BLaER1 (cell line): ENCODE measurements around the gene UBE3C.
"Not testable (repeated sequence)": the region's sequence is repeated elsewhere in the genome, so short reads cannot be mapped to it uniquely, and the experiment has no call there.

Source experiments
- H3K27ac ChIP-seq: shearing (Covaris generic); formaldehyde crosslinking; 2 replicates; pipeline ENCODE4 v1.8.1; 2022
- H3K27me3 ChIP-seq: shearing (Covaris generic); formaldehyde crosslinking; 2 replicates; pipeline ENCODE4 v1.8.1; 2022
- H3K36me3 ChIP-seq: shearing (Covaris generic); formaldehyde crosslinking; 2 replicates; pipeline ENCODE4 v1.8.1; 2022
- H3K4me1 ChIP-seq: shearing (Covaris generic); formaldehyde crosslinking; 2 replicates; pipeline ENCODE4 v1.8.1; 2022
- H3K4me2 ChIP-seq: shearing (Covaris generic); formaldehyde crosslinking; 2 replicates; pipeline ENCODE4 v1.8.1; 2022
- H3K4me3 ChIP-seq: shearing (Covaris generic); formaldehyde crosslinking; 2 replicates; pipeline ENCODE4 v1.8.1; 2022
- H3K9ac ChIP-seq: shearing (Covaris generic); formaldehyde crosslinking; 2 replicates; pipeline ENCODE4 v1.8.1; 2022
- H3K9me3 ChIP-seq: shearing (Covaris generic); formaldehyde crosslinking; 2 replicates; pipeline ENCODE4 v1.8.1; 2022
- H4K20me1 ChIP-seq: shearing (Covaris generic); formaldehyde crosslinking; 2 replicates; pipeline ENCODE4 v1.8.1; 2022
- Cebpa-rat ChIP-seq: shearing (Covaris generic); IDR thresholded peaks from 2 replicates; pipeline ENCODE4 v1.8.1; 2022

The UBE3C gene

DNA sequence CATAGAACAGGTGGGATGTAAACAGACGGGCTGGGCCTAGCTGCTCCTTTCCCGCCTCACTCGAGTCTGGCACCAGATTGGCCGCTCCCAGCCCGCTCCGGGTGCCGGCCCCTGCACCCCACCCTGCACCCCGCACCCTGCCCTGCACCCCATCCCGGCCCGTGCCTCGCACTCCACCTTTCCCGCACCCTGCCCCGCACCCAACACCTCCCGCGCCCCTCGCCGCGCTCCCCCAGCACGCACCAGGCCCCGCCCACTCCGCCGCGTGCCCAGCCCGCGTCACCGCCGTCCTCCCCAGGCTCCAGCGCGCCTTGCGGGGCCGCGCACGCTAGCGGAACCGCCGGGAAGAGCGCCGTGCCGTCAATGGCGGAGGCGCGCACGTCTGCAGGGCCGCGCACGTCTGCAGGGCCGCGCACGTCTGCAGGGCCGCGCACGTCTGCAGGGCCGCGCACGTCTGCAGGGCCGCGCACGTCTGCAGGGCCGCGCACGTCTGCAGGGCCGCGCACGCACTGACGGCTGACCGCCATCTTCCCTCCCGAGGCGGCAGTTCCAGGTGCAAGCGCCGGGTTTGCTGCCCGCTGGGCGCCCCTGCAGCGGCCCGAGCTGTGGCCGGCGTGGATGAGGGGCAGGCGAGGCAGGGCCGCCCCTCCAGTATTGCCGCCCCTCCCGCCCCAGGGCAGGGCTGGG lies at the start of gene UBE3C:
TSS of gene UBE3C (plus strand) at position 503 of the 687 bp plus-strand sequence. CDS start 347 bp downstream, outside the sequence.
- Histone ChIP-seq H3K27me3 (no peaks in the 10 kb centered on the region), H3K27ac (peak within 1 kb of the TSS; percentile 95), H4K20me1 (peaks cover 44% of the 10 kb centered on the region), H3K9me3 (no peaks in the 10 kb centered on the region), H3K36me3 (peaks cover 34% of the 10 kb centered on the region), H3K4me2 (peak within 1 kb of the TSS; percentile 95), H3K9ac (peak within 1 kb of the TSS; percentile 99), H3K4me3 (peak within 1 kb of the TSS; percentile 98), H3K4me1 (peaks cover 33% of the 10 kb centered on the region)
- TF ChIP-seq Cebpa-rat = no peak

DNA sequence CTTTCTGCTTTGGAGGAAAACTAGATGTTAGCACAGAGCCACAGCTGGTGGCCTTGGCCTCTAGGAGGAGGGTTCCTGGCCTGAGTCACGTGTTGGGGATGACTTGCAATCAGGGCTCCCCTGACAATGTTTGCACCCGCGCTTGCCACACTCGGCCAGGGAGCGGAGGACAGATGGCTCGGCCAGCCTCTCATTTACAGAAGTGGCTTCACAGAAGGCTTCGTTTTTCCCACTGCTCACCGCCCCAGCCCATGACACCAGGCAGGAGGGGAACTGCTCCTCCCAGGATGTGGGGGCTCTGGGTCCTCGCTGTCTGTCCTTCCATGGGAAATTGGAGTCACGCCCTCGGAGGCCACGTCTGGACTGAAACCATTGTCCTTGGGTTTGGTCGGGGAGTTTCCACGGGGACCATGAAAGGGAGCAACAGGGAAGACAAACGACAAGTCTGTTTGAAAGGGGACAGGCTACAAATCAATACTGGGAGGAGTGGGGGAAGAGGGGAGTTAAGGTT lies 49.6 kb upstream of the UBE3C start:
- H3K4me2 ChIP-seq = no peak overlapping the region
- no peaks in the 10 kb centered on the region for H3K36me3 ChIP-seq
- no peak for TF ChIP-seq Cebpa-rat
- H3K27me3 ChIP-seq = no peaks in the 10 kb centered on the region
- peaks cover 45% of the 10 kb centered on the region for H3K9me3 ChIP-seq
- H3K4me3 ChIP-seq = no peak overlapping the region
- H3K9ac ChIP-seq = no peak overlapping the region
- H3K27ac ChIP-seq = no peak overlapping the region
- H4K20me1 ChIP-seq = no peaks in the 10 kb centered on the region
- no peaks in the 10 kb centered on the region for H3K4me1 ChIP-seq

DNA sequence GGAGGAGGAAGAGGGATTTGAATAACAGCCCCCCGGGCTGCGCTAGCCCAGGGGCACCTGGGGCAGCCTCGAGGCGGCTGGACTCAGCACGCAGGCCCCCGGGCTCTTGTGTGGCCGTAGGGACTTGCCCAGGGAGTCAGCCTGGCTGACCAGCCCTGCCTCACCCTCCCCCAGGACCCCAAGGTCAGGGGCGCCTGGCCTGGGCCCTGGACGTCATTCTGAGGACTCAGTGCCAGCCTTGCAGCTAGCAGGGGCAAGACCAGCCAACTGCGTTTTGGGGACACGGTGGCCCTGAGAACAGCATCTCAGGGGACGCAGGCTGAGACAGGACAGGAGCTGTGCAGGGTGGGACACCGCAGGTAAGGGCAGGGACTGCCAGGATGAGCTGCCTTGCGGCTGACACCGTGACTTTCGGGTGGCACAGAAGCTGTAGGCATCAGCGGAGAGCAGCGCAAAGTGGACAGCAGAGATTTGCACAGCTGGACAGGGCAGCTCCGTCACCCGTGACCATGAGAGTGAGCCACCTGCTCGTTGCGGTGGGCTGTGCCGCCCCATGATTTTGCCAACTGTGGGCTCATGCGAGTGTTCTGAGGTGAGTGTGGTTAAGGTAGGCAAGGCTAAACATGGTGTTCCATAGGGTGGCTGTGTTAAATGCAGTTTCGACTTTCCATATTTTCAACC lies 48.1 kb upstream of the UBE3C start:
- Histone ChIP-seq H3K36me3 (no peaks in the 10 kb centered on the region), H3K4me3 (no peak overlapping the region), H3K9me3 (peaks cover 43% of the 10 kb centered on the region), H4K20me1 (no peaks in the 10 kb centered on the region), H3K27ac (no peak overlapping the region), H3K4me2 (no peak overlapping the region), H3K4me1 (no peaks in the 10 kb centered on the region), H3K27me3 (no peaks in the 10 kb centered on the region), H3K9ac (no peak overlapping the region)
- TF ChIP-seq Cebpa-rat = no peak

DNA sequence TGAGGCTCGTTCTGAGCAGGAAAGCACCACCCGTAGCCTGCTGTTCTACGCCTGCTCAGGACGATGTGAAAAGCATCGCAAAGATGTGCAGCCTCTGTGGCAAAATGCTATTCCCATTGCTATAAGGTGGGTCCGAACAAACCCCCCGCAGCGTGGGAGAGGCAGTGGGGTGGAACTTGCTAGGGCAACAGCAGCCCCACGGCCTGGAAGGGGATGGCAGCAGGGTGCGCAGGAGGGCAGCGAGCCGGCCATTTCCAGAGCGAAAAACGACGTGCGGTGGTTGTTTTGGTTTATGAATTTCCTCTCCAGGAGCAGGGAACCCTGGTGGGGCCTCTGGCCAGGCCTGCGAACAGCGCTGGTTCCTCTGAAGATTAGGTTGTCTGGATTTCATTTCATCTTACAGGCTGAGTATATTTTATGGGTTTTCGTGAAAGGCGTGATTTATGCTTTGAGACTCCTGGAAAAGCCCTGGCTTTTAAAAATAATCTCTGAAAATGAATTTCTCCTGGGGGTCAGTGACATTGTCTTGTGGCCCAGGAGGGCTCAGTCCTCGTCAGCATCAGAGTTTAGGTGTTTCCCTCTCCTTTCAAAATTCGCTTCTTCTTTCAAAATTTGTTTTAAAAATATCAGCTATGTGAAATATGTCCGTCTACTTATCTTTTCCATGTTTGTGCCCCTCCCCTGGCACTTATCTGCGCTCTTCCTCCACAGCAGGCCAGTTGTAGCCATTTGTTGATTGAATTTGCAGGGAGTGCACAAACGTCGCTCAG lies 42.3 kb upstream of the UBE3C start:
- no peak for TF ChIP-seq Cebpa-rat
- Histone ChIP-seq H3K4me2 (peak overlapping the region; percentile 72), H3K27ac (no peak overlapping the region)

DNA sequence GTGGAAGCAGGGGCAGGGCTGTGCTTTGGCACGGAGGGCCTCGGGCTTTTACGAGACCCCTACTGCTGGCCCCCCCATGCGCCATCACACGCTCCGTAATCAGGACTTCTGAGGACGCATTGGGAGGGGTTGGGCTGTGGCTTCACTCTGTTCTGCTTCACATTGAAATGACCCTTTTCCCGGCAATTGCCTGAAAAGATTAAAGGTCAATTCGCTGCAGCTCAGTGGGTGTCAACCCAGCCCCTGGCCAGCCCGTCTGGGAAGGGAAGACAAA lies 41.7 kb upstream of the UBE3C start:
- H3K9me3 ChIP-seq = peaks cover 44% of the 10 kb centered on the region
- no peaks in the 10 kb centered on the region for H3K36me3 ChIP-seq
- no peak overlapping the region for H3K4me3 ChIP-seq
- no peak overlapping the region for H3K27ac ChIP-seq
- peaks cover 31% of the 10 kb centered on the region for H3K4me1 ChIP-seq
- no peaks in the 10 kb centered on the region for H4K20me1 ChIP-seq
- peak overlapping the region; percentile 72 for H3K4me2 ChIP-seq
- no peak overlapping the region for H3K9ac ChIP-seq
- no peak for TF ChIP-seq Cebpa-rat
- no peaks in the 10 kb centered on the region for H3K27me3 ChIP-seq

More for the DNA sequence above, 42.3 kb upstream of the UBE3C start:
- Histone ChIP-seq H3K36me3 (no peaks in the 10 kb centered on the region), H3K27me3 (no peaks in the 10 kb centered on the region), H3K4me3 (no peak overlapping the region), H4K20me1 (no peaks in the 10 kb centered on the region), H3K4me1 (peaks cover 31% of the 10 kb centered on the region), H3K9ac (no peak overlapping the region), H3K9me3 (peaks cover 48% of the 10 kb centered on the region)

DNA sequence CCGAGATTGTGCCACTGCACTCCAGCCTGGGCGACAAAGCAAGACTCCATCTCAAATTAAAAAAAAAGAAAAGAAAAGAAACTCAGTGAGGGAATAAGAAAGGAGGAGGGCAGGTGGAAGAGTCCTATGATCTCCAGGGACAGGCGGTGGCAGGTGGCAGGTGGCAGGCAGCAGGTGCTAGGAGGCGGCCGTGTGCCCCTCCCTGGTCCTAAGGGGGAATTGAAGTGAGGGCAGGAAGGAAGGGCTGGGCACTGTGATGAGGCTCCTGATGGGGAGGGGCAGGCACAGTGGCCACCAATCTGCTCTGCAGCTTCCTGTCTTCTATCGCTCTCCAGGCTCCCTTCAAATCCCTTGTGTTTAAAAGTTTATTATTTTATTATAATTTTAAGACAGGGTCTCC lies 41.2 kb upstream of the UBE3C start:
- Histone ChIP-seq H3K9ac (no peak overlapping the region), H3K4me1 (peaks cover 31% of the 10 kb centered on the region), H3K4me3 (no peak overlapping the region), H3K27me3 (no peaks in the 10 kb centered on the region), H4K20me1 (no peaks in the 10 kb centered on the region), H3K27ac (no peak overlapping the region), H3K4me2 (peak overlapping the region; percentile 72), H3K36me3 (no peaks in the 10 kb centered on the region), H3K9me3 (peaks cover 38% of the 10 kb centered on the region)
- TF ChIP-seq Cebpa-rat = no peak

DNA sequence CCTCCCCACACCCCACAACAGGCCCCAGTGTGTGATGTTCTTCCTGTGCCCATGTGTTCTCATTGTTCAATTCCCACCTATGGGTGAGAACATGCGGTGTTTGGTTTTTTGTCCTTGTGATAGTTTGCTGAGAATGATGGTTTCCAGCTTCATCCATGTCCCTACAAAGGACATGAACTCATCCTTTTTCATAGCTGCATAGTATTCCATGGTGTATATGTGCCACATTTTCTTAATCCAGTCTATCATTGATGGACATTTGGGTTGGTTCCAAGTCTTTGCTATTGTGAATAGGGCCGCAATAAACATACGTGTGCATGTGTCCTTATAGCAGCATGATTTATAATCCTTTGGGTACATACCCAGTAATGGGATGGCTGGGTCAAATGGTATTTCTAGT lies 38.7 kb upstream of the UBE3C start:
- peaks cover 19% of the 10 kb centered on the region for H3K9me3 ChIP-seq
- H3K4me3 ChIP-seq, H3K27me3 ChIP-seq, H3K4me2 ChIP-seq, H3K36me3 ChIP-seq, H3K27ac ChIP-seq, H3K9ac ChIP-seq, H4K20me1 ChIP-seq: not testable (repeated sequence)
- peaks cover 31% of the 10 kb centered on the region for H3K4me1 ChIP-seq

DNA sequence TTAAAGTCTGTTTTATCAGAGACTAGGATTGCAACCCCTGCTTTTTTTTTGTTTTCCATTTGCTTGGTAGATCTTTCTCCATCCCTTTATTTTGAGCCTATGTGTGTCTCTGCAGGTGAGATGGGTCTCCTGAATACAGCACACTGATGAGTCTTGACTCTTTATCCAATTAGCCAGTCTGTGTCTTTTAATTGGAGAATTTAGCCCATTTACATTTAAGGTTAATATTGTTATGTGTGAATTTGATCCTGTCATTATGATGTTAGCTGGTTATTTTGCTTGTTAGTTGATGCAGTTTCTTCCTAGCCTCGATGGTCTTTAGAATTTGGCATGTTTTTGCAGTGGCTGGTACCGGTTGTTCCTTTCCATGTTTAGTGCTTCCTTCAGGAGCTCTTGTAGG lies 35.1 kb upstream of the UBE3C start:
- H3K27ac ChIP-seq, H3K4me2 ChIP-seq, H4K20me1 ChIP-seq, H3K9ac ChIP-seq, H3K4me1 ChIP-seq, H3K4me3 ChIP-seq, H3K27me3 ChIP-seq, H3K36me3 ChIP-seq: not testable (repeated sequence)
- peaks cover 51% of the 10 kb centered on the region for H3K9me3 ChIP-seq

DNA sequence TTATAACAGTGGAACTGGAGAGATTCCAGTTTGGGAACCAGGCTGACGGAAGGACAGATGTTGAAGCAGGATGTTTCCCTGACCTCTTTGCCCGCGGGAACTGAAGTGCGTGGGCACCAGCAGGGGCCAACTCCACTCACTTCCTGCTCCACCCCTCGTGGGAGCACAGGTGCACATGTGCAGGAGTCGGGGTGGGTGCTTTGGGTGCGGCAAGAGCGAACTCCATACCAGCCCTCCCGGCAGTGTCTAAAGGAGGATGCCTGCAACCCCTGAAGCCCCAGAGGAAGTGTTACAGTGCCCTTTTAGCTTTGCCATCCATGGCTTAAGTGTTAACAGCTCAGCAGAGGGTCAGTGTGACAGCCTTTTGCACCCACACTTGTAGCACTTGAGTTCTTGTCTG lies 27.4 kb upstream of the UBE3C start:
- no peak overlapping the region for H3K9ac ChIP-seq
- peaks cover 71% of the 10 kb centered on the region for H3K9me3 ChIP-seq
- H3K4me3 ChIP-seq = peak overlapping the region; percentile 32; the same call in 1 of the 2 replicates
- no peak for TF ChIP-seq Cebpa-rat
- H3K4me2 ChIP-seq = peak overlapping the region; percentile 36
- H3K4me1 ChIP-seq = peaks cover 8% of the 10 kb centered on the region
- H3K36me3 ChIP-seq = no peaks in the 10 kb centered on the region
- H3K27ac ChIP-seq = no peak overlapping the region
- no peaks in the 10 kb centered on the region for H3K27me3 ChIP-seq
- H4K20me1 ChIP-seq = no peaks in the 10 kb centered on the region

DNA sequence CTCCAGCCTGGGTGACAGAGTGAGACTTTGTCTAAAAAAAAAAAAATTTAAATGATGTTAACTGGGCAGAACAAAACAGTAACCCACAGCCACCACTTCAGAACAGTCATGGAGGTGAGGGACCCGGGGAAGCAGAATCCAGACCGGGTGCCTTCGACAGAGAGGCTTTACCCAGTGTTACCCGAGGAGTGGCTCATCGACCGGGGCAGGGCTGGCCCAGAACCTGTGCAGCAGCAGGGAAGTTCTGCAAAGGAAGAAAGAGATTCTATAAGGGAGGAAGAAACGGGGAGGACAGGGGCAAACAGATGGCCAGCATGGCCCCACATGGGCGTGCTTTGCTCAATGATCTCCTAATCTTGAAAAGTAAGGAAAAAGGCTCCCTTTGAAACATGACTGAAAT lies 26.0 kb upstream of the UBE3C start:
- Histone ChIP-seq H4K20me1 (no peaks in the 10 kb centered on the region), H3K27me3 (no peaks in the 10 kb centered on the region), H3K9ac (no peak overlapping the region), H3K4me2 (no peak overlapping the region), H3K4me1 (peaks cover 8% of the 10 kb centered on the region), H3K4me3 (no peak overlapping the region), H3K9me3 (peaks cover 68% of the 10 kb centered on the region), H3K36me3 (no peaks in the 10 kb centered on the region), H3K27ac (no peak overlapping the region)
- TF ChIP-seq Cebpa-rat = no peak
